Stomach (tissue), 4 donors: ENCODE measurements around the gene RABL6.

Source experiments
- CTCF ChIP-seq, 7 experiments: fragments of 450-650 bp in 4 of 7; fragments of 200-600 bp in 3 of 7; sonication (generic) in 3 of 7; IDR thresholded peaks; one replicate each; pipeline ENCODE4 v1.5.1; 2016 to 2019; ENCODE audit warnings: antibody characterized with exemption in 7 of 7, control low read depth in 2 of 7, mild to moderate bottlenecking in 1 of 7
- EP300 ChIP-seq: sonication (generic); formaldehyde crosslinking; IDR thresholded peaks from one replicate; pipeline ENCODE4 v1.6.1; 2017; ENCODE audit warnings: antibody characterized with exemption
- POLR2A ChIP-seq, 4 donors: fragments of 450-650 bp; IDR thresholded peaks; one replicate each; pipeline ENCODE4 v1.6.1; 2016; ENCODE audit warnings: antibody characterized with exemption in 4 of 4, control low read depth in 2 of 4, mild to moderate bottlenecking in 1 of 4, moderate library complexity in 1 of 4
- POLR2AphosphoS5 ChIP-seq, 3 donors: sonication (generic); formaldehyde crosslinking; IDR thresholded peaks; one replicate each; pipeline ENCODE4 v1.6.1; 2016; ENCODE audit warnings: antibody characterized with exemption in 3 of 3

GRCh38 chr9:136784997-136785361, 22.8 kb upstream of the RABL6 start:
- TF ChIP-seq EP300 (no peak), CTCF (IDR thresholded peaks at IDR 0.05) (no peak), POLR2A (IDR thresholded peaks at IDR 0.05) (no peak), POLR2AphosphoS5 (IDR thresholded peaks at IDR 0.05) (no peak)
